ENCODE measurements around the gene ZDHHC12. TPM values are rescaled to one million over a fixed set of nuclear protein-coding genes. Genes with fewer than 3 reads are reported as not detected.

ZDHHC12 gene
- polyA plus RNA-seq, 3 donors = 50.0 to 72.7 (median 68.4) TPM

- Mint-ChIP-seq H3K36me3 (peaks cover 3 to 27% of the 10 kb centered on the region in 2 donors), H3K4me1 (no peaks in the 10 kb centered on the region), H3K4me3 (no peak overlapping the region), H3K27me3 (ENCODE audit: low read depth in 3 of 3) (no peaks in the 10 kb centered on the region), H3K9me3 (peaks cover 0 to 2% (median 0%) of the 10 kb centered on the region in 7 donors), H3K27ac (peak overlapping the region in 2 of 7 donors; percentile 42 to 63)
- Histone ChIP-seq H3K4me2 (replicated peaks; ENCODE audit: extremely low read depth, low read length, poor library complexity, severe bottlenecking) (no peak overlapping the region), H3K4me3 (replicated peaks in 1 of 3; ENCODE audit: low read depth in 2 of 3, low read length in 3 of 3) (no peak overlapping the region), H3K79me2 (ENCODE audit: insufficient read depth, low read length) (peaks cover 16% of the 10 kb centered on the region), H2AFZ (ENCODE audit: insufficient read depth, low read depth, low read length, poor library complexity, severe bottlenecking) (no peak overlapping the region), H3K27ac (ENCODE audit: low read depth in 1 of 2, low read length in 2 of 2) (no peak overlapping the region), H3K9ac (ENCODE audit: insufficient read depth, low read length, poor library complexity, severe bottlenecking) (no peak overlapping the region), H3K9me3 (replicated peaks in 1 of 2; ENCODE audit: control insufficient read depth in 1 of 2, insufficient read depth in 1 of 2, low read length in 2 of 2) (no peaks in the 10 kb centered on the region), H3K36me3 (replicated peaks in 1 of 2; ENCODE audit: control insufficient read depth in 1 of 2, insufficient read depth in 2 of 2, low read length in 2 of 2) (peaks cover 0 to 8% of the 10 kb centered on the region in 2 donors), H4K20me1 (ENCODE audit: insufficient read depth, low read length) (no peaks in the 10 kb centered on the region), H3K27me3 (ENCODE audit: control insufficient read depth in 2 of 2, insufficient read depth in 2 of 2, low read length in 2 of 2) (no peaks in the 10 kb centered on the region), H3K4me1 (ENCODE audit: control insufficient read depth in 1 of 2, insufficient read depth in 2 of 2, low read length in 2 of 2) (no peaks in the 10 kb centered on the region)
- intact Hi-C loops (cut with micrococcal nuclease) = no loop called here
- TF ChIP-seq CTCF (IDR thresholded peaks at IDR 0.05) = no peak
- 80% methylated on average over 1 of the region's 4 CpGs for WGBS (ENCODE audit: insufficient coverage)
- DNase-seq = no peak
Observed at GRCh38 chr9:128675382-128675781, 48.5 kb downstream of the ZDHHC12 start.

Small RNA genes within 50 kb of the gene (small RNA-seq; reads per million reads assigned to genes)
- gene RF00017 (ENCODE audit: insufficient read length, low read depth) (not detected), gene RN7SL560P (ENCODE audit: insufficient read length, low read depth) (not detected)

Other genes with a start within 250 kb of the ZDHHC12 start
- 10 to 100 TPM; 16.0 to 31.2 (median 22.2) TPM for gene GLE1, start 219.4 kb downstream of the ZDHHC12 start, polyA plus RNA-seq
- gene SPTAN1, start 171.5 kb downstream of the ZDHHC12 start, polyA plus RNA-seq = 10 to 100 TPM in 1 of 3 donors, 1 to 10 TPM in 2; 6.2 to 40.8 (median 8.5) TPM
- 1 to 10 TPM; 1.5 to 2.1 (median 1.9) TPM for gene DYNC2I2, start 67.3 kb downstream of the ZDHHC12 start, polyA plus RNA-seq
- gene SET, start 34.9 kb downstream of the ZDHHC12 start, polyA plus RNA-seq = 100 to 1,000 TPM in 2 of 3 donors, 10 to 100 TPM in 1; 56.2 to 124 (median 114) TPM
- gene PKN3, start 21.6 kb downstream of the ZDHHC12 start, polyA plus RNA-seq = under 1 TPM; 0.11 to 0.49 (median 0.27) TPM
- gene ZER1, start 47.8 kb upstream of the ZDHHC12 start, polyA plus RNA-seq = 10 to 100 TPM; 16.1 to 25.6 (median 18.0) TPM
- gene TBC1D13, start 63.1 kb upstream of the ZDHHC12 start, polyA plus RNA-seq = 10 to 100 TPM in 2 of 3 donors, 1 to 10 TPM in 1; 9.9 to 16.8 (median 13.8) TPM
- 10 to 100 TPM in 2 of 3 donors, 1 to 10 TPM in 1; 7.2 to 24.6 (median 13.0) TPM for gene ENDOG, start 94.4 kb upstream of the ZDHHC12 start, polyA plus RNA-seq
- 10 to 100 TPM; 25.7 to 29.9 (median 29.3) TPM for gene SPOUT1, start 105.7 kb upstream of the ZDHHC12 start, polyA plus RNA-seq
- 1 to 10 TPM; 2.4 to 4.5 (median 3.6) TPM for gene KYAT1, start 157.8 kb upstream of the ZDHHC12 start, polyA plus RNA-seq
- 10 to 100 TPM in 2 of 3 donors, 1 to 10 TPM in 1; 7.8 to 10.8 (median 10.3) TPM for gene LRRC8A, start 158.0 kb upstream of the ZDHHC12 start, polyA plus RNA-seq
- gene PHYHD1, start 196.9 kb upstream of the ZDHHC12 start, polyA plus RNA-seq = under 1 TPM in 1 of 3 donors, not detected in 2; 0.29 TPM
- 1 to 10 TPM in 2 of 3 donors, under 1 TPM in 1; 0.76 to 8.5 (median 7.0) TPM for gene DOLK, start 223.5 kb upstream of the ZDHHC12 start, polyA plus RNA-seq
- 10 to 100 TPM; 10.5 to 28.2 (median 17.2) TPM for gene NUP188, start 223.6 kb upstream of the ZDHHC12 start, polyA plus RNA-seq